Epithelial cell of proximal tubule (primary cell): ENCODE results near the gene RGPD5. TPM values are rescaled to one million over a fixed set of nuclear protein-coding genes. Genes with fewer than 3 reads are reported as not detected.
"Not testable (repeated sequence)": the region's sequence is repeated elsewhere in the genome, so short reads cannot be mapped to it uniquely, and the experiment has no call there.

Experiments used
- DNase-seq: peaks from one replicate; pipeline ENCODE4 v3.0.0-alpha.2; 2011; ENCODE audit warnings: low read depth
- H3K4me3 ChIP-seq: 2 replicates; pipeline ENCODE4 v1.5.1; 2011; ENCODE audit warnings: low read depth, mild to moderate bottlenecking, low read length
- total RNA-seq: library from RNA; depleted of rRNA; stranded (reverse); fragments of >200 nt; gene quantifications from 2 replicates; pipeline ENCODE4 v1.2.3, GENCODE V29; 2015

The RGPD5 gene
- total RNA-seq: 7.6 and 7.7 TPM in 2 replicates

DNA sequence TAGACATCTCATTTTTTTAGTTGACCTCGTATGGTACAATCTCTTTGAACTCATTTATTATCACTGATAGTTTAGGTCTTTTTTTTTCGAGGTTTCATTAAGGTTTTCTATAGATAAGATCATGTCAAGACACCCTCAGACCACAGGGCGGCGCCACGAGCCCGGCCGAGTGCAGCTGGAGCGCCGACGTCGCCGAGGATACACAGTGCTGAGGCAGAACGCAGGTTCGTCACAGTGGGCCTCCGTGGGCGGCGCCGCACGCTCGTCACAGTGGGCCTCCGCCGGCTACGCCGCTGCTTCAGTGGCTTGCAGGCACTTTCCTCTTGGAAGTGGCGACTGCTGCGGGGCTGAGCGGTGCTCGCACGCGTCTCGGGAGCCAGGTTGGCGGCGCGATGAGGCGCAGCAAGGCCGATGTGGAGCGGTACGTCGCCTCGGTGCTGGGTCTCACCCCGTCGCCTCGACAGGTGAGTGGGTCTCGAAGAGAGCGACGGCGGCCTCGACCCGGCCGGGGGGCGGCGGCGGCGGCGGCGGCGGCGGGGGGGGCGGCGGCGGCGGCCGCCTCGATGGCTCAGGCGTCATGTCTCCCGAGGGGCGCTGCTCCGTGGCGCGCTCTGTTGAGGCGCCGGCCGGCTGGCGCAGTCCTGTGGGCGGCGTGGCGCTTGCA is at the start of gene RGPD5:
Gene RGPD5, plus strand, starts transcription at position 232 of the 664 bp plus-strand sequence. Its CDS starts 161 bp downstream, at position 393.
- H3K4me3 ChIP-seq, DNase-seq: not testable (repeated sequence)

DNA sequence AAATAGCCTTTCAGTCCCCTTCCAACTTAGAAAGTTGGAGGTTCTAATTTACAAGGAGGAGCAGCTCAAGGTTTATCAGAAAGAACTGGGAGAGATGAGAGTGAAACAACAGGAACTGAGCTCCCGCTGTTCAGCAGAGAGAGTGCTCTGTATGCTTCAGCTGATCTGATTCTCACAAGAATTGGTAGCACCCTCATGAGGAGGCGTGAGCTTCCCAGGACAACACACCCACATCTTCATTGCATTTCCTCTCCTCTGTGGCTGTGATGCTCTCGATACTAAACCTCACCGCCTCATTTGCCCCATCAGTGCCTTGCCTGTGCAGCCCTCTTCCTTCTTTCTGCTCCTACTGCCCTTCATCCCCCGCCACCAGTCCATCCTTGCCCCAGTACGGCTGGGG is 42.5 kb upstream of the RGPD5 start:
- not testable (repeated sequence) for DNase-seq, H3K4me3 ChIP-seq

DNA sequence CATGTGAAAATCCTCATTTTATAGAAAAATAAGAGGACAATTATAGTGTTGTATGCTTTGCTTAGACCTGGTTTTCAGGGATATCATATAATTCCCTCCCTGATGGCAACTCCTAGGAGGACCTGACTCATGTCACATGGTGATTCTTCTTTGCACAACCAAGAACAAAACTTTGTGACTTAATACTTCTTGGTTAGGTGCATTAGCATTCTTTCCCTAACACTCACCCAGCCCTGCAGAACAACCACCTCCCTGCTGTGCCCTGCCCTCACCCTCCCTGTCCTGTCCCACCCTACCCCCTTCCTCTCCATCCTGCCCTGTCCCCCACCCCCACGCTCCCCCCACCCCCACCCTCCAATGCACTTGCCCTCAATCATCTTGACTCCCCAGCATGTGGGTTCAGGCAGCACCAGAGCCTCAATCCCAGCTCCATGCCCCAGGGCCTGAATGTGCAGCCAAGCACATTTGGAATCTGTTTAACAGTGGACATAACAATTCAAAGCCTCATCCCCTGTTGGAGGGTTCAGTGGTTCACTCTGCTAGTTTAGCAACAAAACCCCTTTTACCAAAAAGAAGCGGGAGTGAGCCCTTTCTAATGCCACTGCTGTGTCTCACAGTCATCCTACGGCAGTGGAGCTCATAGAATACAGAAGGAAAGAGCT is 36.8 kb upstream of the RGPD5 start:
- not testable (repeated sequence) for H3K4me3 ChIP-seq, DNase-seq

DNA sequence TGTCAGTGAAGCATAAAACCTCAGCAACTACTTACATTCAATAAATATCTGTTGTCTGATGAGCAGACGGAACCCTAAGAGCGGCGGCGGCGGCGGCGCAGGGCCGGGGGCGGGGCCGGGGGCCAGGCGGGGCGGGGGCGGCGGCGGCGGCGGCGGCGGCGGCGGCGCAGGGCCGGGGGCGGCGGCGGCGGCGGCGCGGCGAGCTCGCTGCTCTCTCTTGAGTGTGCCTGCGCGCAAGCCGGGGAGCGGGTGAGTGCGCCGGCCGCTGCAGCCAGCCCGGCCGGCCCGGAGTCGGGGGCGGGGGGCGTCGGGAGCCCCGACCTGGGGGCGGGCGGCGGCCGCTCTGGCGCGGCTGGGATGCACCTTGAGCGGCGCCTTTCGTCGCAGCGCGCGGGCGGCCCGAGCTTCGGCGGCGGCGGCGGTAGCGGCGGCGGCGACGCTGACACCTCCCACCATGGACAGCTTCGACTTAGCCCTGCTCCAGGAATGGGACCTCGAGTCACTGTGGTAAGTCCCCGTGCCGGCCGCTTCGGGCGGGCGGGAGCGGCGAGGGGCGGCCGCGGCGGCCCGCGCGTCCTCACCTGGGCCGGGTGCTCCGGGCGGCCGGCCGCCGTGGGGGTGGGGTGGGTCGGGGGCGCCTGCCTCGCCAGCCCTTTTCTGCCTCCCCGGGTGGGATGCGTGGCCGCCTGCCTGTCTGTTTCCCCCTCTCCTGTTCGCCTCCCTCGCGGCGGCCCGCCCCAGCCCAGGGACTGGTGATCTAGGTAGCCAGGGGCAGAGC is 33.7 kb upstream of the RGPD5 start:
- DNase-seq: not testable (repeated sequence)
- peak overlapping the region; percentile 26 for H3K4me3 ChIP-seq

DNA sequence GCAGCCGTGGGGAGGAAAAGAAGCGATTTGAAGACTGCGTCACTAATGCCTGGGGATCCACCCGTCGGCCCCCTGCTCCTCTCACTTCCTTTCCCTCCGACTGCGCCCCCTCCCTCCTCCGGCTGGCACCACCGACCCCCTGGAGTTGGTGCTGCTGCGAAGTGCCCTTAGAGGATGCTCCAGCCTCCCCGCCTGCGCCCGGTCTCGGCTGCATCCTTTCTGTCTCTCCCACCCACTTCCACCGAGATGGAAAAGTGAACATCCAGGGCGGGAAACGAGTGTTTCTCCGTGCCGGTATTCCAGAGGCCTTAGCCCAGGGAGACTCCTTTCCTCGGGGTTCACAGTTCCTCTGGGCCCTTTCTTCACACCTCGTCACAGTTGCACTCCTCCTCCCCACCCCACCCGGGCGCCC is 33.1 kb upstream of the RGPD5 start:
- not testable (repeated sequence) for DNase-seq, H3K4me3 ChIP-seq

DNA sequence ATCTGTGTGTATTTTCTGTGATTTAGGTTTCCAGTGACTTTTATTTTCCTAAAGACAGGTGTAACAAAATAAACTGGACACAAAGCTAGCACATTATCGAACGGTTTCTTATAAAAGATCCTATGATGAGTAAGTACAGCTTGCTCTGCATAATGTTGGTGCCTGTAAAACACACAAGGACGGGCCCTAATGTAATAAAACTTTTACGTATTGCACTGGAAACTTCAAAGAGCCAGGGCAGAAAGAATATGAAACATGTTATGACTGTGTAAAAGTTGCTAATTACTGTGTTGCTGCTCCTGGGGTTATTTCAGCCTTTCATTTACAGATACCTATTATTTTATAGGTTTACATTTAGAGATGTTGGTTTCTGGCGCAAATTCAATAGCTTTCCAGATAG is 32.1 kb upstream of the RGPD5 start:
- not testable (repeated sequence) for DNase-seq, H3K4me3 ChIP-seq

DNA sequence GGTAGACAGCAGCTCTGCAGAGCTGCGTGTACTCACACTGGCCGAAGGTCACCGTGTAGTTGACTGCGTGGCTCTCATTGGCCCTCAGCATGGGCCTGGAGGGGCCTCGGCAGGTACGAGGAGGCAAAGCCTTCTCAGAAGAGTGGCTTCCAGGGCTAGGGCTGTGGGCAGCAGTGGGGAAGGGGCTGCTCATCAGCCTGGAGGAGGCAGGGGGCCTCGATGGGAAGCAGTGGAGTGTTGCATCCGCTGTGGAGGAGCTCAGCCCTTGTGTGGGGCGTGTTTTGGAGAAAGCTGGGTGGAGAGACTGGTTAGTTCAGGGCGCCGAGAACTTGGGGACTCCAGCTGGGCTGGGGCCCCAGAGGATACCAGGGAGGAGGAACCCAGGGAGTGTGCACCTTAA is 28.0 kb upstream of the RGPD5 start:
- DNase-seq, H3K4me3 ChIP-seq: not testable (repeated sequence)

DNA sequence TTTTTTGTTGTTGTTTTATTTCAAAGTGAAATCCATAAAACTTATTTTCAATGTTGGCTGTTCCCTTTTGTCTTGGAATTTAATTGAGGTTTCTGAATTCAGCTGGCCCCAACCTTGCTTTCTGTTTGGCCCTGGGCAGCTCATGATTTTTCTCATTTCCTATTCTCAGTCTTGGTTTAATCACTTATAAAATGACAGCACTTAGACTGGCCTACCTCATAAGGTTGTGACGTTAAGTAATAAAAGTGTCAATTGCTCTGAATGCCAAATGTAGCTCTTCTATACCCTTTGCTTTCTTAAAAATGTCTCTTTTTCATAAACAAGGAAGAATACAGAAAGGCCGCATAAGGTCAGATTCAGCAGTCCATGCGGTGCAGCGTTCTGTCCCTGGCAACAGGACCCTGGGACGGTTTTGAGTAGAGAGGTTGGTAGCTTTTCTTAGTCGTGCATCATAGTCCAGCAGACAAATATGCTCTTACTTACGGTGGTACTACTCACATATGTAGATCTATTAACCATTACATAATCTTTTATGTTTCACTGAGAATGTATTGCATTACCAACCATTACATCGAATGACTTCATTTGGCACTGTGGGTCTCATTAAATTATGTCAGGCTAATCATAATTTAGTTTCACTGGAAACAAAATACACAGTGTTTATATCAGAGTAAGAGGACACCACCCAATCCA is 27.1 kb upstream of the RGPD5 start:
- not testable (repeated sequence) for H3K4me3 ChIP-seq, DNase-seq

DNA sequence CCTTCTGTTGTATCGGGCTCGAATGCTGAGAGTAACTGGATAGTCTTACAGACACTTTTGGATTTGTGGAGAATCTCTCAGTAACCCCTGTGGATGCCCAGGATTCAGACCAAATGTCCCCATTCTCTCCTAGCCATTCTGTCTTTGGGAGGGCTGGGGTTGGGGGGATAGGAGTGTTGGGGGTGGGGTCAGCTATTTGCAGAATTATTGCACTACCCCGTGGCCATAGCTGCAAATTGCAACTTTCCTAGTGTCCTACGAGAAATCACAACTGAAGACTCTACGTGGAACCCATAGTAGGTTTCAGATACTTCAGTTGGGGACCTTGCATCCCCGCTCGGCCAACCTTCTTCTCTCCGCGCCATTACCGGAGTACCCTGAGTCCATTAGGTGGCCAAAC is 25.2 kb upstream of the RGPD5 start:
- DNase-seq, H3K4me3 ChIP-seq: not testable (repeated sequence)

DNA sequence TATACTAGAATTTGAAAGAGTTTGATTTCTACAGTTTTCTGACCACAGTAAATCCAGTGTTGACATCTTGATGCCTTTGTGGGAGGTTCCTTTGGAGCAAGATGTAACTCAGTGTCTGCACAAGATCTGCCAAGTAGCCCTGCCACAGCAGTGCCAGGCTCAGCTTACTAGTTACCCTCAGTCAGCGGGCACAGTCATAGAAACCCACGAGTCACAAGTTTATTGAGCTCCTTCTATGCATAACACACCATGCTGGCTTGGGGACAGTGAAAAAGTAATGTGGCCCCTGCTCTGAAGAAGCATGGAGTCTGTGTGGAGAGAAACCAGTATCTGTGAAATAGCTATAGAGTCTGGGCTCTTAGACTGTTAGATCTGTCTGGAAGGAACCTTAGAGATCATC is 15.0 kb upstream of the RGPD5 start:
- not testable (repeated sequence) for DNase-seq

DNA sequence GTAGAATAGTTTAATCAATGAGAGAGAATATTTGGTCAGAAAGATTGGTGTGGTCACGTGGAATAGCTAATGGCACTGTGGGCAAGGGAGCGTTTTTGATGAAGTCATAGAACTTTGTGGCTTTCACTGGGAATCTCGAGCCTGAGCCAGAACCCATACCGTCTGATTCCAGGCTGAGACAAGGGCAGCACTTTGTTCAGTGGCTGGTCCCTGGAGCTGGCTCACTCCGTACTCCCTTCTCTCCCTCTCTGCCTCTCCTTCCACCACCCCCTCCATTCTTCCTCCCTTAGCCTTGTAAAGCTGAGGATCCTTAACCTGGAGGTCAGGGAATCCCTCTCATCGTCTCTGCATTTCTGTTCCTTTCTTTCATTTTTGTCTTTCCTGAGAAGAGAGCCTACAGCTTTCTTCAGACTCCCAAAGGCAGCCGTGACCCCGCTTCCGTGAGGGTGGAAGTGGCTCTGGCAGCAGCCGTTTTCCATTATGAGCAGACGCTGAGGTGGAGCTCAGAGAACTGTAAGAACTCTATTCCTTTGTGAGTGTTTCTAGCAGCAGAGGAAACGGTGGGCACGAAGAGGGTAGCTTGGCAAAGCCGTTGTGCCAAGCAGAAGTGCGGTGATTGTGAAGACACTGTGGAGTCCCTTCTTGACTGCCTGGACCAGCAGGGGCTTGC is 12.8 kb upstream of the RGPD5 start:
- not testable (repeated sequence) for DNase-seq

More for the DNA sequence above, 15.0 kb upstream of the RGPD5 start:
- not testable (repeated sequence) for H3K4me3 ChIP-seq

DNA sequence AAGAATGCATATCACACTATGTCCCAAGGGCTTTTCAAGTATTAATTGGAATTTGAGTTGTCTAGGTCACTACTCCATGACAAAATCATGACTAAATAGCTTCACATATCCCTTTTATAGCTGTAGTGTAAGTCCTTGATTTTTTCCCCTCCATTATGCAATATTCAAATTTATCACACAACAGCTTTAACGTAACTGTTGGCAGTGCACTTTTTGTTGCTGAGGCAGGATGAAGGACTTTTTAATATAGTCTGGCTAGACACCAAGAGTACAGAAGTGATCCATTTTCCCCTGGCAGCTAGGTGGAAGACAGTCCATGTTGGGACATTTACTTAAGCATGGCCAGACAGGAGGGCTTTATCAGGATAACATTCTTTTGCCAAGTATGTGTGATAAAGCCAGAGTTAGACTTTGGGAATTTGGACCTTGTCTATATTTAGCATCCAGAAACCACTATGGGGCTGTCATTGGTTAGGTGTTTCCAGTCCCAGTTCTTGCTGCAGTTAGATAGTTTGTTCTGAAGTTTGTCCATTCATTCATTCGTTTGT is 11.6 kb upstream of the RGPD5 start:
- DNase-seq, H3K4me3 ChIP-seq: not testable (repeated sequence)

More for the DNA sequence above, 12.8 kb upstream of the RGPD5 start:
- not testable (repeated sequence) for H3K4me3 ChIP-seq

DNA sequence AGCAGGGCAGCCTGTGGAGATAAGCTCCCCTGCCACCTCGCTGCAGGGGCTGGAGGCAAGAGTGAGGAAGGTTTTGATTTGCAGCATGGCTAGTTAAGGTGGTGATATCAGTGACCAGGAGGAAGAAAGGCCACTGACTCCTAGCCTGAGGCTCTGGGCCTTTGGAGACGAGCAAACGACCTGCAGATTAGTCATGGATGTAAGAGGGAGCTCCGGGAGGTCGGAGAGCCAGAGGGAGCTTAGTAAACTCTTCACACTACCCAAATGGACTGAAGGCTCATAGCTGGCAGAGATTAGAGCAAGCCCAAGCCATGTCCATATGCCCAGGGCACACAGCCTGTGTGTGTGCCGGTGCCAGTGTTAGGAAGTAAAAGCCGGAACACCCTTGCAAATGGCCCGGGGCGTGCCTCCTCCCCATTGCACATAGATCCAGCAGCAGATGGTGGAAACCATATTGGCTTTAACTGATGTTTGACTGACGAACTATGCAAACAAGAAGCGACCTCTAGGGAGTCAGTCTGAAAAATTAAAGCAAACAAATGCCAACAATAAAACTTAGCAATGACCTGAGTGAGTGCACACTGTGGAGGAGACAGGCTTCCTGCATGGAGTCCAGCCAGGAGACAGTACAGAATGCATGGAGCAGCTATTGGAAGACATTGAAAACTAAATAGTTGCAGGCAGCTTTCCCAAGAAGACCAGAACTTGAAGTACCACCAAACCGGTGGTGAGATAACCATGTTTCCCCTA is 2.4 kb upstream of the RGPD5 start:
- not testable (repeated sequence) for H3K4me3 ChIP-seq, DNase-seq

DNA sequence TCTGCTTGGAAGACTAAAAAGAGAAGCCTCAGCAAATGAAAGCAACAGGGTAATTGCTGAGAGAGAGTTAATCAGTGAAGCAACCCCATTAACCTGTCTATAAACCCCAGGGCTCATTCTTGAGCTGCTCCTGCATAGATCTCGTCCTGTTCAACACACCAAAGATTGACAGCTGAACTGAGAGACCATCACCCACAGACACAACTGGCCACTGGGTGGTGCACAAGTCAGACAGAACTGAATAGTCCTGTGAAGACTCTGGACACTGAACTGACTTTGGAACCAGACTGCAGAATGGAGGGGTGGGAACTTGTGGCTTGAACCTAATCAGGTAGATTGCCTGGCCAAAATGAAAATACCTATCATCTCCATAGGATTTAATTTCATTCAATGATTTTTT is 1.4 kb upstream of the RGPD5 start:
- not testable (repeated sequence) for H3K4me3 ChIP-seq, DNase-seq

DNA sequence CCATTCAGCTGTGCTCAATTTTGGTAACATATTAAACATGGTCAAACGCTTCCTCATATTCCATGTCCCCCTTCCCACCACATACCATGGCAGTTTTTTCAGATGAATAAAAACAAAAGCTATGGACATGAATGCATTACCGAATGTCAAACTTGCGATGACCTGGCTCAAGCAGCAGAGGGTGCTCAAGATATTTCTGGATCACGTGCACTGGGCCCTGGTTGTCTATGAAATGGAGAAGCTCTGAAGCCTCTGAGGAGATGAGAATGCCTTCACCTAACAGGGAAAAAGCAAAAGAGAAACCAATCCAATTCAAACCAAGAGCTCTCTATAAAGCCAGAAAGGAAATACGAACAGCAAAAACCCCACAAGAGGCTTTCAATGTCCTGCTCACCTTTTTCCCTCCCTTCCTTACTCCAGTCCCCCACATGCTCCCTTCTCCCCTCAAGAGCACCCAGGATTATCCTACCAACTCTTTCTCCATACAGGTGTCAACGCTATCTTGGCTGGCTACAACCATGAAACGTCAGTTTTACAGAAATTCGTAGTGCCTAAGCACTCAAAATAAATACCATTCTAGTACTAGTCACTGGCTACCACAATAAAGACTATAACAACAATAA is 77.1 kb downstream of the RGPD5 start:
- H3K4me3 ChIP-seq, DNase-seq: not testable (repeated sequence)

DNA sequence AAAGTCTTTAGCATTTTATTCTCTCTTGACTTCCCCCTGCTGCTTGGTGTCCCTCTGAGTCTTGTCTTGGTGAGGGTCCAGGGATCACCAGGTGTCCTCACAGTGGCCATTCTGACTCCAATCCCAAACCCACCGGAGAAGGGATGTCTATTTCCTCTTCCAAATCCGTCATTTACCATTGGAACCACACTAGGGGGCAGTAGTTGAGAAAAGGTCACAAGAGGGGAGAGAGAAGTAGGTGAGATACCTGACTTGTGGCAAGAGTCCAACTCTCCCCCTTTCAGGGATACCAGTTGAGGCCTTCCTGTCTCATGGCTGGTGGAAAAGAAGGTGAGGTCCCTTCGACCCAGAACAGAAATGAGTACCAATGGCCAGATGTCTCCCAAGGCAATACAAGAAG is 82.5 kb downstream of the RGPD5 start:
- DNase-seq, H3K4me3 ChIP-seq: not testable (repeated sequence)

DNA sequence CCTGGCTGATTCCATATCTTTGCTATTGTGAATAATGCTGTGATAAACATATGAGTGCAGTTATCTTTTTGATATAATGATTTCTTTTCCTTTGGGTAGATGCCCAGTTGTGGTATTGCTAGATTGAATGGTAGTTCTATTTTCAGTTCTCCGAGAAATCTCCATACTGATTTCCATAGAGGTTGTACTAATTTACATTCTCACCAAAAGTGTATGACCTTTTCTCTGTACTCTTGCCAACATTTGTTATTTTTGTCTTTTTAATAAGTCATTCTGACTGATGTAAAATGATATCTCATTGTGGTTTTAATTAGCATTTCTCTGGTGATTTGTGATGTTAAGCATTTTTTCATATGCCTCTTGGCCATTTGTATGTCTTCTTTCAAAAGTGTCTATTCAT is 88.0 kb downstream of the RGPD5 start:
- H3K4me3 ChIP-seq, DNase-seq: not testable (repeated sequence)
